Activated naive CD8-positive, alpha-beta T cell treated with anti-CD3 and anti-CD28 coated beads, Interleukin-2, amount 50 U/mL, for 24 hours (primary cell): ENCODE measurements around the gene TCF25.
A peak's percentile ranks its signal among the peaks of the same experiment; 100 is the strongest.

Experiments used
- ATAC-seq: fragments of 150-1000 bp; cut with Tn5 transposase; one replicate; pipeline ENCODE4 v1.10.0; 2021
- DNase-seq: peaks from one replicate; pipeline ENCODE4 v3.0.0; 2021
- H3K27ac Mint-ChIP-seq: one replicate; pipeline ENCODE4 v1.8.0; 2021; ENCODE audit warnings: mild to moderate bottlenecking, mixed read lengths
- H3K27me3 Mint-ChIP-seq: one replicate; pipeline ENCODE4 v1.8.0; 2021; ENCODE audit warnings: mixed read lengths
- H3K36me3 Mint-ChIP-seq: one replicate; pipeline ENCODE4 v1.8.0; 2021; ENCODE audit warnings: low read depth, mixed read lengths
- H3K4me1 Mint-ChIP-seq: one replicate; pipeline ENCODE4 v1.8.0; 2021; ENCODE audit warnings: mixed read lengths
- H3K4me3 Mint-ChIP-seq: one replicate; pipeline ENCODE4 v1.8.0; 2021; ENCODE audit warnings: mild to moderate bottlenecking, moderate library complexity, mixed read lengths
- H3K9me3 Mint-ChIP-seq: one replicate; pipeline ENCODE4 v1.8.0; 2021; ENCODE audit warnings: mixed read lengths

The TCF25 gene

GRCh38 chr16:89900885-89901284 lies 27.5 kb downstream of the TCF25 start:
- H3K36me3 Mint-ChIP-seq = peaks cover 25% of the 10 kb centered on the region
- H3K27ac Mint-ChIP-seq = no peak overlapping the region
- H3K4me1 Mint-ChIP-seq = peaks cover 10% of the 10 kb centered on the region
- H3K9me3 Mint-ChIP-seq = no peaks in the 10 kb centered on the region
- DNase-seq (no peak), ATAC-seq (no peak)
- H3K27me3 Mint-ChIP-seq = no peaks in the 10 kb centered on the region
- H3K4me3 Mint-ChIP-seq = no peak overlapping the region

- DNase-seq (no peak), ATAC-seq (no peak)
- Mint-ChIP-seq H3K4me1 (peaks cover 10% of the 10 kb centered on the region), H3K4me3 (no peak overlapping the region), H3K27ac (no peak overlapping the region), H3K27me3 (no peaks in the 10 kb centered on the region), H3K9me3 (no peaks in the 10 kb centered on the region), H3K36me3 (peaks cover 27% of the 10 kb centered on the region)
Measured at GRCh38 chr16:89902980-89903379, 29.6 kb downstream of the TCF25 start.

- peaks cover 10% of the 10 kb centered on the region for H3K4me1 Mint-ChIP-seq
- H3K4me3 Mint-ChIP-seq = no peak overlapping the region
- DNase-seq (no peak), ATAC-seq (no peak)
- H3K36me3 Mint-ChIP-seq = peaks cover 27% of the 10 kb centered on the region
- no peak overlapping the region for H3K27ac Mint-ChIP-seq
- H3K9me3 Mint-ChIP-seq = no peaks in the 10 kb centered on the region
- no peaks in the 10 kb centered on the region for H3K27me3 Mint-ChIP-seq
Measured at GRCh38 chr16:89903908-89904515, 30.6 kb downstream of the TCF25 start.

GRCh38 chr16:89904606-89905510 lies 31.5 kb downstream of the TCF25 start:
- ATAC-seq (no peak), DNase-seq (no peak)
- peaks cover 7% of the 10 kb centered on the region for H3K4me1 Mint-ChIP-seq
- no peak overlapping the region for H3K27ac Mint-ChIP-seq
- H3K4me3 Mint-ChIP-seq = no peak overlapping the region
- peaks cover 22% of the 10 kb centered on the region for H3K36me3 Mint-ChIP-seq
- H3K27me3 Mint-ChIP-seq = no peaks in the 10 kb centered on the region
- H3K9me3 Mint-ChIP-seq = no peaks in the 10 kb centered on the region

GRCh38 chr16:89905511-89906139 lies 32.2 kb downstream of the TCF25 start:
- no peaks in the 10 kb centered on the region for H3K9me3 Mint-ChIP-seq
- no peak overlapping the region for H3K27ac Mint-ChIP-seq
- DNase-seq (no peak), ATAC-seq (no peak)
- no peaks in the 10 kb centered on the region for H3K4me1 Mint-ChIP-seq
- H3K4me3 Mint-ChIP-seq = no peak overlapping the region
- H3K27me3 Mint-ChIP-seq = no peaks in the 10 kb centered on the region
- H3K36me3 Mint-ChIP-seq = peaks cover 16% of the 10 kb centered on the region

DNA sequence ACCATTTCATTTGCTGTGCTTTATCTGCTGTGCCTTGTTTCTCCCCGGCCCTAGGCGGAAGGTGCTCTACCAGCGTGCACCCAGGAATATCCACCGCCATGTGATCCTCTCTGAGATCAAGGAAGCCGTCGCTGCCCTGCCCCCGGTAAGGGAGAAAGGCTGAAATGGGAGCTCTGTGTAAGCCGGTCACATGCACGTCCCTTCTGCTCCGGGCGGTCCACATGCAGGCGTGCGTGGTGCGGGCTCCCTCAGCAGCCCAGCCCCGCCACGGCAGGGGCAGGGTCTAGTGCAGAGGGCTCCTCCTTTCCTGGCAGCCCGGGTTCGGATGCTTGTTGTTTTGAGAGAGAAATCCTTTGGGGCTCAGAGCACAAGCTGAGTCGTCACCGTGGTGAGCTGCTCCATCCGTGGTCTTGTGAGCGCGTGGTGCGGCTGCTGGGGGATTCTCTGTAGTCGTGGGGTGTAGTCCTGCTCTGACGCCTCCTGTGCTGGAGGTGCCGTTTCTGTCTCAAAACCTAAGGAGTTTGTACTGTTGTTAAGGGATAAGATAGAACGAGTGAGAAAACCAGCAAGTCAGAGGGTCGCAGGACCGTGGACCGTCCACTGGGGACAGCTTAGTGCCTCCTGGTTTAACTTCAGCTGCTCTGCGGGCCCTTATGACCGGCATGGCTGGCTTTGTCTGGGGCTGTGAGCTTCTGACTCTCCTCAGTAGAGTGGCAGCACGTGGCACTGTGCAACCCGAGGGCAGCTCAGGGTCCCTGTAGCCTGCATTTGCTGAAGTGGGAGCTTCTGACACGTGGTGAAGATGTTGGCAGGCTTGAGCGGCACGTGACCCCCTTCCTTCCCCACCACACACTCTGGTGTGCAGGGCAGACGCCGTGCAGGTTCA lies 33.0 kb downstream of the TCF25 start:
- no peaks in the 10 kb centered on the region for H3K4me1 Mint-ChIP-seq
- H3K4me3 Mint-ChIP-seq = no peak overlapping the region
- ATAC-seq = no peak
- no peaks in the 10 kb centered on the region for H3K27me3 Mint-ChIP-seq
- H3K36me3 Mint-ChIP-seq = peaks cover 16% of the 10 kb centered on the region
- no peak overlapping the region for H3K27ac Mint-ChIP-seq
- H3K9me3 Mint-ChIP-seq = no peaks in the 10 kb centered on the region
- no peak for DNase-seq

DNA sequence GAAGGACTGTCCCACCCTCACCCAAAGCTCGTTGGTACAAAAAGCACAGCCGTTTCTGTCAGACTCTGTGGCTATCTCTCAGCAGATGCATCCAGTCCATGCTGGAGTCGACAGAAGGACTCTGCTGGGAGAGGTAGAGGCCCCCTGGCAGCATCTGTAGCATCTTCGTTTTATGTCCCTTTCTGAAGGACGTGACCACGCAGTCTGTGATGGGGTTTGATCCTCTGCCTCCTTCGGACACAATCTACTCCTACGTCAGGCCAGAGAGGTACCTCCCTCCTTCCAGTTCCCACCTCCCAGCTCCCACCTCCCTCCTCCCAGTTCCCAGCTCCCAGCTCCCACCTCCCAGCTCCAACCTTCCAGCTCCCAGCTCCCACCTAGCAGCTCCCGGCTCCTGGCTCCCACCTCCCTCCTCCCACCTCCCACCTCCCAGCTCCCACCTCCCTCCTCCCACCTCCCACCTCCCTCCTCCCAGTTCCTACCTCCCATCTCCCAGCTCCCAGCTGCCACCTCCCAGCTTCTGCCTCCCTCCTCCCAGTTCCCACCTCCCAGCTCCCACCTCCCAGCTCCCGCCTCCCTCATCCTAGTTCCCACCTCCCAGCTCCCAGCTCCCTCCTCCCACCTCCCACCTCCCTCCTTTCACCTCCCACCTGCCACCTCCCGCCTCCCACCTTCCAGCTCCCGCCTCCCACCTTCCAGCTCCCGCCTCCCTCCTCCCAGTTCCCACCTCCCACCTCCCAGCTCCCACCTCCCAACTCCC lies 33.8 kb downstream of the TCF25 start:
- no peak for ATAC-seq
- Mint-ChIP-seq H3K27me3 (no peaks in the 10 kb centered on the region), H3K4me3 (no peak overlapping the region), H3K9me3 (no peaks in the 10 kb centered on the region), H3K27ac (no peak overlapping the region), H3K4me1 (no peaks in the 10 kb centered on the region), H3K36me3 (peaks cover 18% of the 10 kb centered on the region)
- no peak for DNase-seq

- ATAC-seq (no peak), DNase-seq (no peak)
- H3K4me3 Mint-ChIP-seq = no peak overlapping the region
- H3K4me1 Mint-ChIP-seq = no peaks in the 10 kb centered on the region
- H3K27me3 Mint-ChIP-seq = no peaks in the 10 kb centered on the region
- H3K36me3 Mint-ChIP-seq = peaks cover 18% of the 10 kb centered on the region
- H3K27ac Mint-ChIP-seq = no peak overlapping the region
- H3K9me3 Mint-ChIP-seq = no peaks in the 10 kb centered on the region
Measured at GRCh38 chr16:89908236-89908635, 34.8 kb downstream of the TCF25 start.

DNA sequence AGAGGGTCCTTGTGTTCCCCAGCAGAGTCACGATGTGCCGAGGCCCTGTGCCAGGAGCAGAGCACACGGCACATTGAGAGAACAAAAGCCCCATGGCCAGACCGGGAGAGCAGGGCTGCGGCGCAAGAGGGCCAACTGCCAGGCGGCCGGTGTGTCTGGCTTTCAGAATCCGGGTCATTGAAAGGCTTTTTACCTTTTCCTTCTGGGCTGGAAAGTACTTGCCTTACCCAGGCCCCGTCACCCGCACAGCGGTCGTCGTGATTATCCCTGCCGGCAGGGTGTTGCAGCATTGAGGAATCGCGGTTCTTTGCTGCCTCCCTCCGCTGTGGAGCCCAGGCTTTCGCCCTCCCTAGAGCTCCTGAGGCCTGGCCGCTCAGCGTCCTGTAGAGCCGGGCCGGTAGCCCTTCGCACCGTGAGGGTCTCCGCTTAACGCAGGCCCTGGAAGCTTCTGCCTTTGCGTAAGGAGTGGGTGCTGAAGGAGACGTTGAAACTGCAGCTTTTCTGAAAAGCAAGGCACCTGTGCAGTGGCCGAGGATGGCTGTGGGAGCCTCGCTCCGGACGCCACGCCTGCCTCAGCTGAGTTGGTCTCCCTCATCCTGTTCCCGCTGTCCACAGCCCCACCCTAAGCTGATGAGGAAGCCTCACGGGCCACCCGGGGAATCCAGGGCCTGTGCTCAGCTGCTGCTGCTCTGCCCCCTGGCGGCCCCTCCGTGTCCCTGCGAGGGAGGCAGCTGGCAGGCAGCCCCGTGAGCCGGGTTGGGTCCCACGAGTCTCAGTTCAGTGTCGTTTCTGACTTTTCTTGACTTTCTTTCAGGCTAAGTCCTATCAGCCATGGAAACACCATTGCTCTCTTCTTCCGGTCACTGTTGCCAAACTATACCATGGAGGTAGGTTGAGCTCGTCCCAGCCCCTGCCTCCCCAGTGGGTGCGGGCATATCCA lies 36.7 kb downstream of the TCF25 start:
- H3K9me3 Mint-ChIP-seq = no peaks in the 10 kb centered on the region
- H3K36me3 Mint-ChIP-seq = peaks cover 18% of the 10 kb centered on the region
- no peak overlapping the region for H3K27ac Mint-ChIP-seq
- H3K4me3 Mint-ChIP-seq = no peak overlapping the region
- ATAC-seq = peak; percentile 84
- H3K27me3 Mint-ChIP-seq = no peaks in the 10 kb centered on the region
- no peaks in the 10 kb centered on the region for H3K4me1 Mint-ChIP-seq
- peak; percentile 75 for DNase-seq

GRCh38 chr16:89910717-89911354 lies 37.4 kb downstream of the TCF25 start:
- Mint-ChIP-seq H3K36me3 (peaks cover 17% of the 10 kb centered on the region), H3K27ac (no peak overlapping the region), H3K27me3 (no peaks in the 10 kb centered on the region), H3K9me3 (no peaks in the 10 kb centered on the region), H3K4me1 (no peaks in the 10 kb centered on the region), H3K4me3 (no peak overlapping the region)
- DNase-seq (no peak), ATAC-seq (no peak)

DNA sequence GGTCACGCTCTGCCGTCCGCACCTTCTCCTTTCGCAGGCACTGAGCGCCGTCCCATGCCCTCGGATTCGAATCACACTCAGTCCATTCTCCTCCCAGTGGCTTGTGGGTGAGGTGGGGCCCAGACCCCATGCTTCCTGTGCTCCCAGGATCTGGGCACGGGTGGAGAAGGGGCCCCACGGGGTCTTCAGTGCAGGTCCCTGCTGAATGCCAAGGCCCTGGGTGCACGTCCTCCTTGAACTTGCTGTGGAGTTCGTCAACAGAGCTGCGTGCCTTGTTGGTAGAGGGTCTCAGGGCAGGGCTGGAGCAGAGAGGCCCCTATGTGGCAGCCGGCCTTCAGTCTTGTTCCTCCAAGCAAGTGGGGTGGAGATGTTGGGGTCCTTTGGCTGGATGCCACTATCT lies 38.0 kb downstream of the TCF25 start:
- Mint-ChIP-seq H3K27ac (no peak overlapping the region), H3K9me3 (no peaks in the 10 kb centered on the region)

GRCh38 chr16:89912143-89912542 lies 38.8 kb downstream of the TCF25 start:
- DNase-seq (no peak), ATAC-seq (no peak)
- Mint-ChIP-seq H3K4me3 (no peak overlapping the region), H3K4me1 (peaks cover 4% of the 10 kb centered on the region), H3K27ac (no peak overlapping the region), H3K36me3 (peaks cover 10% of the 10 kb centered on the region), H3K9me3 (no peaks in the 10 kb centered on the region), H3K27me3 (no peaks in the 10 kb centered on the region)

More for the DNA sequence above, 38.0 kb downstream of the TCF25 start:
- ATAC-seq = no peak
- H3K36me3 Mint-ChIP-seq = peaks cover 15% of the 10 kb centered on the region
- no peak overlapping the region for H3K4me3 Mint-ChIP-seq
- peaks cover 2% of the 10 kb centered on the region for H3K4me1 Mint-ChIP-seq
- H3K27me3 Mint-ChIP-seq = no peaks in the 10 kb centered on the region
- no peak for DNase-seq
